Panc1 (cell line): Measurements from ENCODE around the gene TAF15. TPM values are rescaled to one million over a fixed set of nuclear protein-coding genes. Genes with fewer than 3 reads are reported as not detected.

Experiments used
- ATAC-seq: fragments of 200-7000 bp; cut with Tn5 transposase; 2 replicates; pipeline ENCODE4 v1.9.1; 2020; ENCODE audit warnings: mild to moderate bottlenecking, moderate library complexity
- BruUV-seq: library from RNA; stranded (reverse); fragments of 400-500 nt; replicated peaks from 2 replicates; lab custom pipeline; 2021; lab: Mats Ljungman, UMichigan
- CTCF ChIA-PET: fragments of 300-600 bp; sonication (Branson Sonifier 250); formaldehyde crosslinking; loops from one replicate; lab custom pipeline; 2022; ENCODE audit warnings: antibody characterized with exemption; lab: Charles Lee
- POLR2A ChIA-PET: fragments of 300-600 bp; sonication (Branson Sonifier 250); formaldehyde crosslinking; loops from one replicate; lab custom pipeline; 2022; ENCODE audit warnings: antibody characterized with exemption; lab: Charles Lee
- DNase-seq: peaks from one replicate; pipeline ENCODE4 v3.0.0-alpha.2; 2010; ENCODE audit warnings: low read depth, low spot score
- H3K27ac ChIP-seq: 2 replicates; pipeline ENCODE4 v1.5.1; 2011; ENCODE audit warnings: mild to moderate bottlenecking, low read length, inconsistent platforms
- H3K27me3 ChIP-seq: fragments of 200-500 bp; sonication (Bioruptor generic); 2 replicates; pipeline ENCODE4 v1.6.0; 2014; ENCODE audit warnings: low read length, inconsistent platforms; ENCODE audit not compliant: control insufficient read depth, insufficient read depth
- H3K36me3 ChIP-seq: fragments of 200-500 bp; sonication (Bioruptor generic); 2 replicates; pipeline ENCODE4 v1.5.1; 2014; ENCODE audit warnings: inconsistent platforms, mild to moderate bottlenecking, low read length, moderate library complexity; ENCODE audit not compliant: control insufficient read depth, insufficient read depth
- H3K4me1 ChIP-seq: 2 replicates; pipeline ENCODE4 v1.5.1; 2011; ENCODE audit warnings: inconsistent platforms, mild to moderate bottlenecking, low read length, moderate library complexity; ENCODE audit not compliant: control insufficient read depth, insufficient read depth
- H3K4me3 ChIP-seq, 2 experiments: 2 replicates each; pipeline ENCODE4 v1.5.1; 2011 to 2012; ENCODE audit warnings: low read depth in 2 of 2, low read length in 2 of 2, mild to moderate bottlenecking in 2 of 2, inconsistent platforms in 1 of 2, moderate library complexity in 1 of 2
- H3K9me3 ChIP-seq: fragments of 200-500 bp; sonication (Bioruptor generic); 2 replicates; pipeline ENCODE4 v1.5.1; 2014; ENCODE audit warnings: low read depth, mild to moderate bottlenecking, inconsistent platforms, low read length, moderate library complexity; ENCODE audit not compliant: control insufficient read depth, insufficient read depth
- POLR2AphosphoS5 ChIP-seq: IDR thresholded peaks from 2 replicates; pipeline ENCODE4 v1.6.1; 2012; ENCODE audit warnings: mild to moderate bottlenecking, low read depth, low read length, moderate library complexity
- SIN3A ChIP-seq: IDR thresholded peaks from 2 replicates; pipeline ENCODE4 v1.6.1; 2012; ENCODE audit warnings: low read depth, mild to moderate bottlenecking, low read length, moderate library complexity, borderline replicate concordance; ENCODE audit not compliant: insufficient read depth
- TCF7L2 ChIP-seq: IDR thresholded peaks from 2 replicates; pipeline ENCODE4 v1.6.1; 2011; ENCODE audit warnings: mild to moderate bottlenecking, low read depth, low read length, inconsistent platforms
- in situ Hi-C: cut with HindIII; loops from 2 replicates; pipeline ENCODE4 v1.10.0; 2016; ENCODE audit warnings: low sequenced_read_pairs, low pct_unique_long_range_greater_than_20kb
- intact Hi-C: fragments of 100-400 bp; cut with micrococcal nuclease; formaldehyde crosslinking; loops from one replicate; pipeline ENCODE4 v1.10.0; 2022; ENCODE audit not compliant: unreplicated experiment
- total RNA-seq: library from RNA; stranded (reverse); gene quantifications from one replicate; pipeline ENCODE4 v1.2.1, GENCODE V29; 2021; ENCODE audit not compliant: unreplicated experiment
- TF ChIP-seq, protein P1 (sequence below): fragments of 450-650 bp; IDR thresholded peaks from 2 replicates; pipeline ENCODE4 v1.5.1; 2017; ENCODE audit warnings: mild to moderate bottlenecking
- TF ChIP-seq, protein P2 (sequence below), 2 experiments: IDR thresholded peaks; 2 replicates each; pipeline ENCODE4 v1.6.1; 2011 to 2012; ENCODE audit warnings: low read depth in 2 of 2, control low read depth in 1 of 2, low read length in 1 of 2, mild to moderate bottlenecking in 1 of 2, moderate library complexity in 1 of 2; ENCODE audit not compliant: insufficient read depth in 1 of 2

TAF15 gene
- total RNA-seq, 1 experiment from 2014 or later, result 249 TPM

GRCh38 chr17:35868737-35869136, 59.5 kb downstream of the TAF15 start, which contains the start of gene HEATR9:
Gene HEATR9 (minus strand): TSS chr17:35868891. CDS start chr17:35868742, 149 bp downstream.
- no TSS peak for BruUV-seq

GRCh38 chr17:35870906-35871819, 61.9 kb downstream of the TAF15 start:
- no peak for DNase-seq
- Histone ChIP-seq H3K4me3 (no peak overlapping the region), H3K4me1 (no peaks in the 10 kb centered on the region), H3K9me3 (no peaks in the 10 kb centered on the region), H3K27ac (no peak overlapping the region), H3K36me3 (no peaks in the 10 kb centered on the region), H3K27me3 (no peaks in the 10 kb centered on the region)
- TF ChIP-seq, protein P1, sequence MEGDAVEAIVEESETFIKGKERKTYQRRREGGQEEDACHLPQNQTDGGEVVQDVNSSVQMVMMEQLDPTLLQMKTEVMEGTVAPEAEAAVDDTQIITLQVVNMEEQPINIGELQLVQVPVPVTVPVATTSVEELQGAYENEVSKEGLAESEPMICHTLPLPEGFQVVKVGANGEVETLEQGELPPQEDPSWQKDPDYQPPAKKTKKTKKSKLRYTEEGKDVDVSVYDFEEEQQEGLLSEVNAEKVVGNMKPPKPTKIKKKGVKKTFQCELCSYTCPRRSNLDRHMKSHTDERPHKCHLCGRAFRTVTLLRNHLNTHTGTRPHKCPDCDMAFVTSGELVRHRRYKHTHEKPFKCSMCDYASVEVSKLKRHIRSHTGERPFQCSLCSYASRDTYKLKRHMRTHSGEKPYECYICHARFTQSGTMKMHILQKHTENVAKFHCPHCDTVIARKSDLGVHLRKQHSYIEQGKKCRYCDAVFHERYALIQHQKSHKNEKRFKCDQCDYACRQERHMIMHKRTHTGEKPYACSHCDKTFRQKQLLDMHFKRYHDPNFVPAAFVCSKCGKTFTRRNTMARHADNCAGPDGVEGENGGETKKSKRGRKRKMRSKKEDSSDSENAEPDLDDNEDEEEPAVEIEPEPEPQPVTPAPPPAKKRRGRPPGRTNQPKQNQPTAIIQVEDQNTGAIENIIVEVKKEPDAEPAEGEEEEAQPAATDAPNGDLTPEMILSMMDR, result no peak
- no peak for TF ChIP-seq POLR2AphosphoS5
- no peak for TF ChIP-seq SIN3A
- TF ChIP-seq, protein P2, sequence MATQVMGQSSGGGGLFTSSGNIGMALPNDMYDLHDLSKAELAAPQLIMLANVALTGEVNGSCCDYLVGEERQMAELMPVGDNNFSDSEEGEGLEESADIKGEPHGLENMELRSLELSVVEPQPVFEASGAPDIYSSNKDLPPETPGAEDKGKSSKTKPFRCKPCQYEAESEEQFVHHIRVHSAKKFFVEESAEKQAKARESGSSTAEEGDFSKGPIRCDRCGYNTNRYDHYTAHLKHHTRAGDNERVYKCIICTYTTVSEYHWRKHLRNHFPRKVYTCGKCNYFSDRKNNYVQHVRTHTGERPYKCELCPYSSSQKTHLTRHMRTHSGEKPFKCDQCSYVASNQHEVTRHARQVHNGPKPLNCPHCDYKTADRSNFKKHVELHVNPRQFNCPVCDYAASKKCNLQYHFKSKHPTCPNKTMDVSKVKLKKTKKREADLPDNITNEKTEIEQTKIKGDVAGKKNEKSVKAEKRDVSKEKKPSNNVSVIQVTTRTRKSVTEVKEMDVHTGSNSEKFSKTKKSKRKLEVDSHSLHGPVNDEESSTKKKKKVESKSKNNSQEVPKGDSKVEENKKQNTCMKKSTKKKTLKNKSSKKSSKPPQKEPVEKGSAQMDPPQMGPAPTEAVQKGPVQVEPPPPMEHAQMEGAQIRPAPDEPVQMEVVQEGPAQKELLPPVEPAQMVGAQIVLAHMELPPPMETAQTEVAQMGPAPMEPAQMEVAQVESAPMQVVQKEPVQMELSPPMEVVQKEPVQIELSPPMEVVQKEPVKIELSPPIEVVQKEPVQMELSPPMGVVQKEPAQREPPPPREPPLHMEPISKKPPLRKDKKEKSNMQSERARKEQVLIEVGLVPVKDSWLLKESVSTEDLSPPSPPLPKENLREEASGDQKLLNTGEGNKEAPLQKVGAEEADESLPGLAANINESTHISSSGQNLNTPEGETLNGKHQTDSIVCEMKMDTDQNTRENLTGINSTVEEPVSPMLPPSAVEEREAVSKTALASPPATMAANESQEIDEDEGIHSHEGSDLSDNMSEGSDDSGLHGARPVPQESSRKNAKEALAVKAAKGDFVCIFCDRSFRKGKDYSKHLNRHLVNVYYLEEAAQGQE (IDR thresholded peaks at IDR 0.05; ENCODE audit: insufficient read depth in 1 of 2, low read depth in 2 of 2, low read length in 1 of 2), result no peak
- TF ChIP-seq TCF7L2, result no peak
- ChIA-PET CTCF (no interaction called here), POLR2A (no interaction called here)
- in situ Hi-C loops, result no loop called here
- intact Hi-C loops, result no loop called here
- ATAC-seq, result no peak
- BruUV-seq, result TSS peak; percentile 91

More at GRCh38 chr17:35868737-35869136, 59.5 kb downstream of the TAF15 start, which contains the start of gene HEATR9:
- no peak within 1 kb of the TSS for H3K4me3 ChIP-seq
- TF ChIP-seq POLR2AphosphoS5 (no peak), SIN3A (no peak), TCF7L2 (no peak)
- TF ChIP-seq, protein P1, result no peak
- TF ChIP-seq, protein P2 (IDR thresholded peaks at IDR 0.05; ENCODE audit: insufficient read depth in 1 of 2, low read depth in 2 of 2, low read length in 1 of 2), result no peak
- POLR2A ChIA-PET, result no interaction called here
- no peaks in the 10 kb centered on the region for H3K36me3 ChIP-seq
- CTCF ChIA-PET, result no interaction called here
- DNase-seq (no peak), ATAC-seq (peak; percentile 32; the same call in 1 of the 2 replicates)
- H3K27me3 ChIP-seq, result no peaks in the 10 kb centered on the region
- in situ Hi-C loops, result no loop called here
- intact Hi-C loops, result no loop called here
- H3K4me1 ChIP-seq, result no peaks in the 10 kb centered on the region
- H3K9me3 ChIP-seq, result no peaks in the 10 kb centered on the region
- H3K27ac ChIP-seq, result no peak within 1 kb of the TSS
